Ovary (tissue), 9 donors: ENCODE measurements around the gene MAP6. TPM values are rescaled to one million over a fixed set of nuclear protein-coding genes. Genes with fewer than 3 reads are reported as not detected.
"Not testable (repeated sequence)": the region's sequence is repeated elsewhere in the genome, so short reads cannot be mapped to it uniquely, and the experiment has no call there.

Experiments
- DNase-seq, 5 donors: peaks; one replicate each; pipeline ENCODE4 v3.0.0-alpha.2; 2019 to 2020
- H3K27ac ChIP-seq, 2 donors: fragments of 200-600 bp; one replicate each; pipeline versions ENCODE4 v1.5.1 to v1.8.0; 2019 to 2022
- H3K27me3 ChIP-seq: fragments of 200-600 bp; one replicate; pipeline ENCODE4 v1.8.0; 2022
- H3K36me3 ChIP-seq: fragments of 200-600 bp; sonication (generic); one replicate; pipeline ENCODE4 v1.5.1; 2019
- H3K4me1 ChIP-seq: one replicate; pipeline ENCODE4 v1.8.1; 2013; ENCODE audit warnings: mild to moderate bottlenecking, moderate library complexity; ENCODE audit not compliant: insufficient read depth
- H3K4me3 ChIP-seq: fragments of 200-600 bp; sonication (generic); one replicate; pipeline ENCODE4 v1.5.1; 2017
- H3K9me3 ChIP-seq, 2 donors: fragments of 200-600 bp in 1 of 2; sonication (generic) in 1 of 2; one replicate each; pipeline versions ENCODE4 v1.5.1 to v1.8.1; 2013 to 2019; ENCODE audit warnings: mild to moderate bottlenecking in 1 of 2, moderate library complexity in 1 of 2
- CTCF ChIP-seq, 3 donors: fragments of 450-650 bp in 2 of 3; fragments of 200-600 bp in 1 of 3; IDR thresholded peaks; one replicate each; pipeline versions ENCODE4 v1.5.1 to v1.8.0; 2016 to 2022; ENCODE audit warnings: antibody characterized with exemption in 3 of 3, mild to moderate bottlenecking in 1 of 3
- EP300 ChIP-seq: sonication (generic); formaldehyde crosslinking; IDR thresholded peaks from one replicate; pipeline ENCODE4 v1.6.1; 2017; ENCODE audit warnings: antibody characterized with exemption
- POLR2A ChIP-seq: fragments of 450-650 bp; IDR thresholded peaks from one replicate; pipeline ENCODE4 v1.6.1; 2017; ENCODE audit warnings: antibody characterized with exemption, mild to moderate bottlenecking, moderate library complexity
- WGBS, 3 donors: extraction: QIAGEN DNeasy Blood & Tissue Kit in 1 of 3; methylation state at CpG; one replicate each; pipeline versions ENCODE4 v1.1.5 to v1.1.7; 2013 to 2017; 5-methylcytosine and 5-hydroxymethylcytosine counted together
- intact Hi-C, 4 donors: fragments of 100-400 bp; cut with DNase I; formaldehyde crosslinking; loops; one replicate each; pipeline versions ENCODE4 v1.11.0 to v1.15.1; 2022 to 2023
- polyA plus RNA-seq, 2 donors: library from polyadenylated mRNA; stranded (reverse); fragments of 200-250 nt in 1 of 2; fragments of 350-450 nt in 1 of 2; fragmentation: Illumina TruSeq in 1 of 2; extraction: RNeasy Lipid Tissue Mini Kit (QIAGEN cat#74804) in 1 of 2; gene quantifications; one replicate each; pipeline ENCODE4 v1.2.3, GENCODE V29; 2013 to 2014
- total RNA-seq, 7 donors: library from RNA; depleted of rRNA in 2 of 7; stranded (reverse); fragments of >200 nt in 2 of 7; fragmentation: NEBNext Ultra II Directional in 3 of 7; extraction: Animal tissue kit (Norgen Biotek cat#: 25700) in 3 of 7; gene quantifications; one replicate each; pipeline versions ENCODE4 v1.1.0 to v1.2.4, GENCODE V29; 2016 to 2023
- donor health status: DM: no; HTN: no; CAD: no; lungs with moderate emphysema.
- donor health status: DM: no; HTN: no; CAD: no.
- donor health status: Bipolar disorder and iron deficiency.
- donor health status: DM: yes; HTN: yes; CAD: no.
- donor health status: DM: no; HTN: no; CAD: no.
- donor health status: DM: yes; HTN: yes; CAD: no.

The MAP6 gene
- total and polyA plus RNA-seq, 9 donors, result 2.1 to 18.7 (median 8.8) TPM

- intact Hi-C loops, result no loop called here
- no peak for TF ChIP-seq POLR2A
- no peak for TF ChIP-seq EP300
- TF ChIP-seq CTCF (IDR thresholded peaks at IDR 0.05), result no peak
- no peaks in the 10 kb centered on the region for H3K27me3 ChIP-seq
- no peak overlapping the region for H3K27ac ChIP-seq
- DNase-seq, result no peak
- peaks cover 1% of the 10 kb centered on the region for H3K4me1 ChIP-seq
- no peaks in the 10 kb centered on the region for H3K36me3 ChIP-seq
- no peak overlapping the region for H3K4me3 ChIP-seq
- 90 to 93% (median 91%) methylated on average over 8 of the region's 8 CpGs for WGBS, 3 donors
- no peaks in the 10 kb centered on the region for H3K9me3 ChIP-seq
Observed at GRCh38 chr11:75585293-75585670, 83.6 kb downstream of the MAP6 start.

GRCh38 chr11:75584659-75585292, 84.1 kb downstream of the MAP6 start:
- DNase-seq, H3K27me3 ChIP-seq, H3K9me3 ChIP-seq, H3K4me3 ChIP-seq, H3K36me3 ChIP-seq, H3K4me1 ChIP-seq: not testable (repeated sequence)
- 58 to 78% (median 62%) methylated on average over 12 of the region's 12 CpGs for WGBS, 3 donors
- H3K27ac ChIP-seq, result peak overlapping the region; percentile 86 to 99
- intact Hi-C loops, result loop anchor here in 2 of 4 donors (5.0 kb wide), 1 partner anchor 37 kb away; no protein-coding TSS in a partner anchor

- intact Hi-C loops, result loop anchor here in 2 of 4 donors (5.0 kb wide), 1 partner anchor 37 kb away; no protein-coding TSS in a partner anchor
- H3K9me3 ChIP-seq, result no peaks in the 10 kb centered on the region
- peaks cover 1% of the 10 kb centered on the region for H3K4me1 ChIP-seq
- no peaks in the 10 kb centered on the region for H3K36me3 ChIP-seq
- H3K4me3 ChIP-seq, result peak overlapping the region; percentile 71
- 10 to 15% (median 14%) methylated on average over 37 to 42 of the region's 42 CpGs for WGBS, 3 donors
- TF ChIP-seq POLR2A, result peak; percentile 13
- no peak for TF ChIP-seq CTCF (IDR thresholded peaks at IDR 0.05)
- H3K27ac ChIP-seq, result peak overlapping the region; percentile 86 to 99
- H3K27me3 ChIP-seq, result no peaks in the 10 kb centered on the region
- peak; percentile 82 to 84 (median 83) for DNase-seq
Observed at GRCh38 chr11:75583718-75584658, 84.8 kb downstream of the MAP6 start.

- 1% methylated on average over 40 to 68 of the region's 68 CpGs for WGBS, 3 donors
- intact Hi-C loops, result loop anchor here in 2 of 4 donors (5.0 kb wide), 1 partner anchor 36 kb away; no protein-coding TSS in a partner anchor
- peak overlapping the region; percentile 71 for H3K4me3 ChIP-seq
Observed at GRCh38 chr11:75582895-75583717, 85.7 kb downstream of the MAP6 start.

More at GRCh38 chr11:75582895-75583717, 85.7 kb downstream of the MAP6 start:
- TF ChIP-seq POLR2A (peak; percentile 56), EP300 (no peak), CTCF (IDR thresholded peaks at IDR 0.05) (peak; percentile 56 to 77 (median 60))
- peak; percentile 76 to 89 (median 82) for DNase-seq
- no peaks in the 10 kb centered on the region for H3K27me3 ChIP-seq
- H3K36me3 ChIP-seq, result no peaks in the 10 kb centered on the region
- H3K27ac ChIP-seq, result peak overlapping the region; percentile 86 to 99
- peaks cover 1% of the 10 kb centered on the region for H3K4me1 ChIP-seq
- no peaks in the 10 kb centered on the region for H3K9me3 ChIP-seq
